ENCODE measurements around the gene ZNF467. TPM values are rescaled to one million over a fixed set of nuclear protein-coding genes. Genes with fewer than 3 reads are reported as not detected.
A peak's percentile ranks its signal among the peaks of the same experiment; 100 is the strongest.

The ZNF467 gene
- total and polyA plus RNA-seq, 11 donors = 2.6 to 9.5 (median 4.7) TPM

DNA sequence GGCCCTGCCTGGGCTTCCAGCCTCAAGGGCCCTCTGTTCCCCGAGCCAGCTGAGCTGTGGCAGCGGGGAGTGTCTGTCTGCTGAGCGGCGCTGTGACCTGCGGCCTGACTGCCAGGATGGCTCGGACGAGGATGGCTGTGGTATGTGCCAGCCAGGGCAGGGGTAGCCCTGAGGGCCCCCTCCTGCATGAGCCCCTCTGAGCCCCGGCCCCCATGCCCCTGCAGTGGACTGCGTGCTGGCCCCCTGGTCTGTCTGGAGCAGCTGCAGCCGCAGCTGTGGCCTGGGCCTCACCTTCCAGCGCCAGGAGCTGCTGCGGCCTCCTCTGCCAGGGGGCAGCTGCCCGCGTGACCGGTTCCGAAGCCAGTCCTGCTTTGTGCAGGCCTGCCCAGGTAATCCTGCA, 28.4 kb upstream of the ZNF467 start:
- intact Hi-C loops (cut with DNase I) = loop anchor here in 2 of 10 donors (10.0 kb wide), 2 partner anchors 243 to 473 kb away; no protein-coding TSS in a partner anchor
- Histone ChIP-seq H3K27ac (no peak overlapping the region), H3K4me1 (no peaks in the 10 kb centered on the region), H3K27me3 (peaks cover 0 to 3% (median 0%) of the 10 kb centered on the region in 9 donors), H3K4me3 (no peak overlapping the region), H3K9me3 (no peaks in the 10 kb centered on the region), H3K36me3 (no peaks in the 10 kb centered on the region)
- DNase-seq = no peak
- no peak for TF ChIP-seq POLR2A (IDR thresholded peaks at IDR 0.05)
- TF ChIP-seq, protein P1, sequence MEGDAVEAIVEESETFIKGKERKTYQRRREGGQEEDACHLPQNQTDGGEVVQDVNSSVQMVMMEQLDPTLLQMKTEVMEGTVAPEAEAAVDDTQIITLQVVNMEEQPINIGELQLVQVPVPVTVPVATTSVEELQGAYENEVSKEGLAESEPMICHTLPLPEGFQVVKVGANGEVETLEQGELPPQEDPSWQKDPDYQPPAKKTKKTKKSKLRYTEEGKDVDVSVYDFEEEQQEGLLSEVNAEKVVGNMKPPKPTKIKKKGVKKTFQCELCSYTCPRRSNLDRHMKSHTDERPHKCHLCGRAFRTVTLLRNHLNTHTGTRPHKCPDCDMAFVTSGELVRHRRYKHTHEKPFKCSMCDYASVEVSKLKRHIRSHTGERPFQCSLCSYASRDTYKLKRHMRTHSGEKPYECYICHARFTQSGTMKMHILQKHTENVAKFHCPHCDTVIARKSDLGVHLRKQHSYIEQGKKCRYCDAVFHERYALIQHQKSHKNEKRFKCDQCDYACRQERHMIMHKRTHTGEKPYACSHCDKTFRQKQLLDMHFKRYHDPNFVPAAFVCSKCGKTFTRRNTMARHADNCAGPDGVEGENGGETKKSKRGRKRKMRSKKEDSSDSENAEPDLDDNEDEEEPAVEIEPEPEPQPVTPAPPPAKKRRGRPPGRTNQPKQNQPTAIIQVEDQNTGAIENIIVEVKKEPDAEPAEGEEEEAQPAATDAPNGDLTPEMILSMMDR (IDR thresholded peaks at IDR 0.05) = no peak
- WGBS, 4 donors = 92 to 97% (median 96%) methylated on average over 8 to 16 of the region's 16 CpGs
- no peak for ATAC-seq

DNA sequence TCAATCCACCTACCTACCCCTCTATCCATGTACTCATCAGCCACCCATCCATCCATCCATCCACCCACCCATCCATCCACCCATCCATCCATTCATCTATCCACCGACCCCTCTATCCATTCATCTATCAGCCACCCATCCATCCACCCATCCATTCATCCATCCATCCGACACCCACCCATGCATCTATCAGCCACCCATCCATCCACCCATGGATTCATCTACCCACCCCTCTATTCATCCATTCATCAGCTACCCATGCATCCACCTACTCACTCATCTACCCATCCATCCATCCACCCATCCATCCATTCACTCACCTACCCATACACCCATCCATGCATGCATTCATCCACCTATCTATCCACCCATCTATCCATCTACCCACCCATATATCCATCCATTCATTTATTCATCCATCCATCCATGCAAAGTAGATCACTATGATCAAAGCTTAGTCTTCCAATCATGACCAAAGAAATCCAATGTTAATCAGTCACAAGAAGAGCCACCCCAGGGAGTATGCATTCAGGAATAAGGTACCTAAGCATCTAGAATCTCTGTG, 27.7 kb upstream of the ZNF467 start:
- intact Hi-C loops (cut with DNase I) = loop anchor here in 2 of 10 donors (10.0 kb wide), 2 partner anchors 244 to 474 kb away; no protein-coding TSS in a partner anchor
- no peaks in the 10 kb centered on the region for H3K4me1 ChIP-seq
- TF ChIP-seq, protein P1 (IDR thresholded peaks at IDR 0.05) = no peak
- TF ChIP-seq POLR2A (IDR thresholded peaks at IDR 0.05) = no peak
- no peak overlapping the region for H3K4me3 ChIP-seq
- DNase-seq (no peak), ATAC-seq (no peak)
- WGBS, 4 donors = 95 to 98% (median 96%) methylated on average over 2 of the region's 2 CpGs
- no peaks in the 10 kb centered on the region for H3K9me3 ChIP-seq
- no peaks in the 10 kb centered on the region for H3K36me3 ChIP-seq
- no peaks in the 10 kb centered on the region for H3K27me3 ChIP-seq
- H3K27ac ChIP-seq = no peak overlapping the region

DNA sequence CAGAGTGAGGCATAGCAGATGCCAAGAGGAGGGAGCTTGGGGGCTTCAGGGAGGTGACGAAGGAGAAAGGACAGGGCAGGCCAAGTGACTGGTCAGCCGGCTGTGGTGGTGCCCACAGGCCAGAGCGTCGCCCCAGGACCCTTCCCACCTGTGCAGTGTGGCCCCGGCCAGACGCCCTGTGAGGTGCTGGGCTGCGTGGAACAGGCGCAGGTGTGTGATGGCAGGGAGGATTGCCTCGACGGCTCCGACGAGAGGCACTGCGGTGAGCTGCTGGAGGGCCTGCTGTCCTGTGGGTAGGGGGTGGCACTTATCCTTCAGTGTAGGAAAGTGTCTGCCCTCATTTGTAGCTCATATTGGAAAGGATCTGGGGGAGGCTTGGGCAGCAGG, 26.8 kb upstream of the ZNF467 start:
- H3K9me3 ChIP-seq = no peaks in the 10 kb centered on the region
- H3K36me3 ChIP-seq = no peaks in the 10 kb centered on the region
- DNase-seq (no peak), ATAC-seq (no peak)
- TF ChIP-seq, protein P1 (IDR thresholded peaks at IDR 0.05) = peak in 1 of 12 donors; percentile 3
- TF ChIP-seq POLR2A (IDR thresholded peaks at IDR 0.05) = no peak
- H3K27me3 ChIP-seq = no peaks in the 10 kb centered on the region
- H3K27ac ChIP-seq = no peak overlapping the region
- intact Hi-C loops (cut with DNase I) = loop anchor here in 2 of 10 donors (10.0 kb wide), 2 partner anchors 245 to 475 kb away; no protein-coding TSS in a partner anchor
- 88 to 95% (median 93%) methylated on average over 13 of the region's 13 CpGs for WGBS, 4 donors
- H3K4me1 ChIP-seq = no peaks in the 10 kb centered on the region
- H3K4me3 ChIP-seq = no peak overlapping the region

DNA sequence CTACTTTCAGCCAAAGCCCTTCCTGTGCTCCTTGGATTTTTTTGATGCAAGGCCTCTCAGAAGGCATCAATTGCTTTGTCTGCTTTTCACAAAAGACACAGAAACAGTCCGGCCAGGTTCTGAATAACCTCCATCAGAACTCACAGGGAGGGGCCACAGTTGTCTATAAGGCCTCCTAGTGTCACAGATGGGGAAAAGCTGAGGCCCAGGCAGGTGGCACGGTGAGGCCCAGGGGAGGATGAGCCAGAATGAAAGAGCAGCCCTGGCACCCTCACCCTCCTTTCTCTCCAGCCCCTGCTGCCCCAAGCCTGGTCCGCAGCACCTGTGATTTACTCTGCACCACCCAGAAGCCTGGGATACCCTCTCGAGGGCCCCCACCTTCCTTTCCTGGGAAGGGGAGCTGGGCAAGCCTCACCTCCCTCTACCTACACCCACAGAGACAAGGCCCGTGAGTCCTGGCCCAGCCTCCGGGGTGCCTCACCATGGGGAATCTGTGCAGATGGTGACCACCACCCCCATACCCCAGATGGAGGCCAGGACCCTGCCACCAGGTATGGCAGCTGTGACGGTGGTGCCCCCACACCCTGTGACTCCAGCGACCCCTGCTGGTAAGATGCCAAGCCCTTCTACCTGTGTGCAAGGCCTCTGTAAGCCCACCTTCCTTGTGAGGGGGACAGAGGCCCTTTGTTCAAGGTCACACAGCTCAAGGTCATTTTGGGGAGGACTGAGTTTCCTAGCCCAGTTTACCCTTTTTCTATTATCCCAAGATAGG, 26.2 kb upstream of the ZNF467 start:
- no peak for TF ChIP-seq POLR2A (IDR thresholded peaks at IDR 0.05)
- TF ChIP-seq, protein P1 (IDR thresholded peaks at IDR 0.05) = peak in 11 of 12 donors; percentile 17 to 52 (median 34)
- no peaks in the 10 kb centered on the region for H3K36me3 ChIP-seq
- DNase-seq (peak in 2 of 5 donors; percentile 37 to 52), ATAC-seq (no peak)
- H3K4me1 ChIP-seq = no peaks in the 10 kb centered on the region
- H3K4me3 ChIP-seq = no peak overlapping the region
- 68 to 85% (median 72%) methylated on average over 6 to 8 of the region's 8 CpGs for WGBS, 4 donors
- intact Hi-C loops (cut with DNase I) = loop anchor here in 2 of 10 donors (10.0 kb wide), 2 partner anchors 245 to 475 kb away; no protein-coding TSS in a partner anchor
- no peaks in the 10 kb centered on the region for H3K9me3 ChIP-seq
- H3K27ac ChIP-seq = no peak overlapping the region
- H3K27me3 ChIP-seq = no peaks in the 10 kb centered on the region
